Activated B cell treated with CpG ODN at 0.5 μM for 24 hours (primary cell): Measurements from ENCODE around the gene TMC4. TPM values are rescaled to one million over a fixed set of nuclear protein-coding genes. Genes with fewer than 3 reads are reported as not detected.
"Not testable (repeated sequence)": the region's sequence is repeated elsewhere in the genome, so short reads cannot be mapped to it uniquely, and the experiment has no call there.

Experiments
- ATAC-seq: fragments of 200-7000 bp; cut with Tn5 transposase; one replicate; pipeline ENCODE4 v1.10.0; 2021; ENCODE audit warnings: low read depth, mild to moderate bottlenecking, moderate library complexity
- CTCF ChIA-PET: fragments of 350-600 bp; sonication (Branson Sonifier 250); formaldehyde crosslinking; loops from one replicate; lab custom pipeline; 2021; ENCODE audit warnings: antibody characterized with exemption; lab: Charles Lee
- POLR2A ChIA-PET: fragments of 350-600 bp; sonication (Branson Sonifier 250); formaldehyde crosslinking; loops from one replicate; lab custom pipeline; 2021; ENCODE audit warnings: antibody characterized with exemption; lab: Charles Lee
- DNase-seq: peaks from one replicate; pipeline ENCODE4 v3.0.0; 2022
- H3K27ac Mint-ChIP-seq: one replicate; pipeline ENCODE4 v1.8.0; 2020; ENCODE audit warnings: mixed read lengths
- H3K27me3 Mint-ChIP-seq: one replicate; pipeline ENCODE4 v1.8.0; 2021; ENCODE audit warnings: mixed read lengths
- H3K36me3 Mint-ChIP-seq: one replicate; pipeline ENCODE4 v1.8.0; 2021; ENCODE audit warnings: low read depth, mixed read lengths
- H3K4me1 Mint-ChIP-seq: one replicate; pipeline ENCODE4 v1.8.0; 2021; ENCODE audit warnings: mixed read lengths
- H3K4me3 Mint-ChIP-seq: one replicate; pipeline ENCODE4 v1.8.0; 2020; ENCODE audit warnings: mild to moderate bottlenecking, mixed read lengths
- H3K9me3 Mint-ChIP-seq: one replicate; pipeline ENCODE4 v1.8.0; 2020; ENCODE audit warnings: mixed read lengths
- intact Hi-C: fragments of 100-400 bp; cut with micrococcal nuclease; formaldehyde crosslinking; loops from one replicate; pipeline ENCODE4 v1.15.1; 2024
- total RNA-seq: library from RNA; stranded (reverse); gene quantifications from 2 replicates; pipeline ENCODE4 v1.2.3, GENCODE V29; 2022
- TF ChIP-seq, protein P1 (sequence below): fragments of 200-600 bp; IDR thresholded peaks from one replicate; pipeline ENCODE4 v1.8.0; 2022; ENCODE audit warnings: antibody characterized with exemption, mild to moderate bottlenecking

TMC4 gene
- total RNA-seq, 1 donor from 2014 or later: not detected

- DNase-seq: no peak
- intact Hi-C loops: loop anchor here (5.0 kb wide), 1 partner anchor 450 kb away; no protein-coding TSS in a partner anchor
- Mint-ChIP-seq H3K36me3 (peaks cover 13% of the 10 kb centered on the region), H3K4me1 (no peaks in the 10 kb centered on the region), H3K9me3 (no peaks in the 10 kb centered on the region), H3K27me3 (peaks cover 2% of the 10 kb centered on the region), H3K4me3 (no peak overlapping the region), H3K27ac (no peak overlapping the region)
- TF ChIP-seq, protein P1, sequence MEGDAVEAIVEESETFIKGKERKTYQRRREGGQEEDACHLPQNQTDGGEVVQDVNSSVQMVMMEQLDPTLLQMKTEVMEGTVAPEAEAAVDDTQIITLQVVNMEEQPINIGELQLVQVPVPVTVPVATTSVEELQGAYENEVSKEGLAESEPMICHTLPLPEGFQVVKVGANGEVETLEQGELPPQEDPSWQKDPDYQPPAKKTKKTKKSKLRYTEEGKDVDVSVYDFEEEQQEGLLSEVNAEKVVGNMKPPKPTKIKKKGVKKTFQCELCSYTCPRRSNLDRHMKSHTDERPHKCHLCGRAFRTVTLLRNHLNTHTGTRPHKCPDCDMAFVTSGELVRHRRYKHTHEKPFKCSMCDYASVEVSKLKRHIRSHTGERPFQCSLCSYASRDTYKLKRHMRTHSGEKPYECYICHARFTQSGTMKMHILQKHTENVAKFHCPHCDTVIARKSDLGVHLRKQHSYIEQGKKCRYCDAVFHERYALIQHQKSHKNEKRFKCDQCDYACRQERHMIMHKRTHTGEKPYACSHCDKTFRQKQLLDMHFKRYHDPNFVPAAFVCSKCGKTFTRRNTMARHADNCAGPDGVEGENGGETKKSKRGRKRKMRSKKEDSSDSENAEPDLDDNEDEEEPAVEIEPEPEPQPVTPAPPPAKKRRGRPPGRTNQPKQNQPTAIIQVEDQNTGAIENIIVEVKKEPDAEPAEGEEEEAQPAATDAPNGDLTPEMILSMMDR: no peak
- ChIA-PET POLR2A (interaction anchor here (0.6 kb wide), 1 partner anchor 9 kb away, joined by 4 read pairs; no protein-coding TSS in a partner anchor), CTCF (no interaction called here)
- no peak for ATAC-seq
These were observed 43.9 kb upstream of the TMC4 start for GRCh38 chr19:54216869-54217268.

GRCh38 chr19:54214734-54215133 is 41.8 kb upstream of the TMC4 start:
- DNase-seq, POLR2A ChIA-PET, H3K4me3 Mint-ChIP-seq, H3K27ac Mint-ChIP-seq, H3K9me3 Mint-ChIP-seq, ATAC-seq, H3K27me3 Mint-ChIP-seq, CTCF ChIA-PET: not testable (repeated sequence)
- Mint-ChIP-seq H3K4me1 (peaks cover 16% of the 10 kb centered on the region), H3K36me3 (peaks cover 28% of the 10 kb centered on the region)
- intact Hi-C loops: loop anchor here (5.0 kb wide), 1 partner anchor 453 kb away; no protein-coding TSS in a partner anchor

- H3K27ac Mint-ChIP-seq, H3K27me3 Mint-ChIP-seq, ATAC-seq, DNase-seq, intact Hi-C loops, CTCF ChIA-PET, POLR2A ChIA-PET, H3K4me3 Mint-ChIP-seq, H3K9me3 Mint-ChIP-seq: not testable (repeated sequence)
- peaks cover 21% of the 10 kb centered on the region for H3K4me1 Mint-ChIP-seq
- H3K36me3 Mint-ChIP-seq: peaks cover 31% of the 10 kb centered on the region
These were observed 41.3 kb upstream of the TMC4 start for GRCh38 chr19:54214217-54214616.

DNA sequence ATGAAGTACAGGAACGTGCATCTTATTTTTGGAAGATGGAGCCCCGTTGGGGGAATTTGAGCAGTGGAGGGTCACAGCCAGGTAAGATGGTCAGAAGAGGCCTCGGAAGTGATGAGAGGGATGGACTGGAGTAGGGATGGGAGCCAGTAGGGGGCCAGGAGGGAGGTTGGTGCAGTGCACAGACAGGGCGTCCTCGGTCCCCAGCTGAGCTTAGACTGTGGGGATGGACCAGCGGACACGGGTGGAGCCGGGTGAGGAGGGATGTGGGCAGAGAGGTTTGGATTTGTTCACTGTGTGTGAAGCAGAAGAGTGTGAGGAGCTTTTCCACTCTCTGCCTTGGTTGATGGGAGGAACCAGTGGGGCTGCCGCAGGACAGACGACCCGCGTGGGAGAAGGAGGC is 38.3 kb upstream of the TMC4 start:
- intact Hi-C loops: no loop called here
- DNase-seq (no peak), ATAC-seq (no peak)
- Mint-ChIP-seq H3K9me3 (no peaks in the 10 kb centered on the region), H3K4me1 (peaks cover 50% of the 10 kb centered on the region), H3K27me3 (no peaks in the 10 kb centered on the region), H3K4me3 (no peak overlapping the region), H3K36me3 (peaks cover 48% of the 10 kb centered on the region), H3K27ac (peak overlapping the region; percentile 32)
- POLR2A ChIA-PET: interaction anchor here (1.0 to 3.6 kb wide), 5 partner anchors 10 to 74 kb away, joined by 4 to 26 read pairs (median 8); partner anchors contain the start of genes CNOT3, LENG1, MBOAT7 and RPS9
- CTCF ChIA-PET: interaction anchor here (1.1 kb wide), 1 partner anchor 55 kb away, joined by 3 read pairs; no protein-coding TSS in a partner anchor
- TF ChIP-seq, protein P1: no peak

DNA sequence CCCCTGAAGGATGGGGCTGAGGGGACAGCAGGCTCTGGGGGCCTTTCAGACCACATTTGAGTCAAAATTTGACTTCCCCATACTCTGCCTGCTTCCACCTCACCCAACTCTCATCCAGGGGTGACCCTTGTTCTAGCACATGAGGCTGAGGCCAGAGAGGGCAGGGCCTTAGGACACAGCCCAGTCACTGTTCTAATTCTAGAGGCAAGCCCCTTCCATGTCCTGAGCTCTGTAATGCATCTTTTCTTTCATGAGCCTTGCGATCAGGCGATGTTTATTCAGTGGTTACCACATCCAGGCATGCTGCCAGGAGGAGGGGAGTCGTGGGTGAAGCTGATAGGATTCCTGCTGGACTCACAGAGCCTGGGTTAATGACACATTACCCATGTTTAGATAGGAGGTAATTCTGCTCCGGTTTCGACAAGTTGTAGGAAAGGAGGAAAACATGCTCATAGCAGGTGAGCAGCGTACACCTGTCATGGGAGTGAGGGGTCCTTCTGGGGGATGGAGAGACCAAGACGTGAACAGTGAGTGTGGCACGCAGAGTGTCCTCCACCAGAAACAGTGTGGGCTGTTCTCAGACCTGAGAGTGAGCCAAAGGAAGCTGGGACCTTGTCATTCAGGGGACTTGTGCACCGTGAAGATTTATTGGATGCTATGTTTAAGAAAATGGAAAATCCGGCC is 37.0 kb upstream of the TMC4 start:
- Mint-ChIP-seq H3K36me3 (peaks cover 58% of the 10 kb centered on the region), H3K4me1 (peaks cover 60% of the 10 kb centered on the region), H3K27ac (peak overlapping the region; percentile 10), H3K4me3 (peak overlapping the region; percentile 6), H3K9me3 (no peaks in the 10 kb centered on the region), H3K27me3 (no peaks in the 10 kb centered on the region)
- intact Hi-C loops: no loop called here
- TF ChIP-seq, protein P1: no peak
- ChIA-PET POLR2A (interaction anchor here (0.6 to 3.6 kb wide), 3 partner anchors 9 to 184 kb away, joined by 3 to 26 read pairs (median 12); partner anchors contain the start of genes MBOAT7 and RPS9), CTCF (no interaction called here)
- ATAC-seq: no peak
- DNase-seq: no peak
